ENCODE measurements around the gene PEX11A.

PEX11A gene

DNA sequence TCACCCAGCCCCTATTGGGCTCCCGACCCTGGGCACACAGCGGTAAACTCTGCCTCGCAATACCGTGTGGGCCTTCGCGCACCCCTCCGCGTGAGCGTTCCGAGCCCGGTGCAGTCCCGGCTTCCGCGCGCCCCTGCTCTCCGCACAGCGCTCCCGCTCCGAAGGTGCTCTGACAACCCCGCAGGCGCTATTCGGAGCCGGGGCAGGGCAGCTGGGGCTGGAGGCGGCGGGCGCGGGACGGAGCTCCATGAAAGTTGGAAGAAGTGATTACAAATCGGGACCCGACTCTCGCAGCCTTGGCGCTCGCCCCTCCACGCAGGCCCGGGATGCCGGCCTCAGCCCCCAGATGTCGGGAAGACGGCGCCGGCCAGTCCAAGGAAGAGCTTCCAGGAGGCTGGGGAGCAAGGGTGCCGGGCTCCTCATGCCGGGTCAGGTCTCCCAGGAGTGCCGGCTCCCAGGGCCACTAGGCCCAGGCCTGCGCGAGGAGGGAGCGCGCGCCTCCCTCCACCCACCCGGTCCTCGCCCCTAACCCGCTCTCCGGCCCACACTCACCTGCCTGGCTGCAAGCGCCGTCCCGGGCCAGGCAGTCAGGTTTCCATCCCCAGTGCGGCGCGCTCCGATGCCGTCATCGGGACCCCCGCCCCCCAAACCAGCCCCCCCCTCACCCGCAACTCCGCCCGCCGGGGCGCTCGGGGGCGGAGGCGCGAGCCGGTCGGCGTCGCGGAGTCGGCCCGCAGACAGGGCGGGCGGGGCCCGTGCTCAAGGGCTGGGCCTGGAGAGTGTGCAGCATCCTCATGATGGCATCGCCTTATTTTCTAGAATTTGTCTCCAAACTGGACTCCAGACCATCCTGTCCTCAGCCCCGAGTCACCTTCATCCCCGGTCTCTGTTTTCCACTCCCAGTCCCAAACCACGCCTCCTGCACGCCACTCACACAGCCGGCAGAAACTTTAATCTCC, 35.4 kb downstream of the PEX11A start, which contains the start of gene KIF7:
TSS of gene KIF7 (minus strand) at position 621 of the 959 bp plus-strand sequence. CDS start 2,537 bp downstream, outside the sequence.
- Histone ChIP-seq H3K4me3 (peak within 1 kb of the TSS; percentile 62 to 89), H3K9me3 (no peaks in the 10 kb centered on the region), H3K27ac (peak within 1 kb of the TSS; percentile 72 to 73), H3K4me1 (peaks cover 0 to 15% (median 8%) of the 10 kb centered on the region in 4 donors), H3K27me3 (no peaks in the 10 kb centered on the region), H3K36me3 (peaks cover 0 to 12% (median 0%) of the 10 kb centered on the region in 3 donors)
- intact Hi-C loops (cut with DNase I; ENCODE audit: low total_unique reads): no loop called here
- DNase-seq: peak in 1 of 2 donors; percentile 23
- TF ChIP-seq CTCF (IDR thresholded peaks at IDR 0.05): no peak

DNA sequence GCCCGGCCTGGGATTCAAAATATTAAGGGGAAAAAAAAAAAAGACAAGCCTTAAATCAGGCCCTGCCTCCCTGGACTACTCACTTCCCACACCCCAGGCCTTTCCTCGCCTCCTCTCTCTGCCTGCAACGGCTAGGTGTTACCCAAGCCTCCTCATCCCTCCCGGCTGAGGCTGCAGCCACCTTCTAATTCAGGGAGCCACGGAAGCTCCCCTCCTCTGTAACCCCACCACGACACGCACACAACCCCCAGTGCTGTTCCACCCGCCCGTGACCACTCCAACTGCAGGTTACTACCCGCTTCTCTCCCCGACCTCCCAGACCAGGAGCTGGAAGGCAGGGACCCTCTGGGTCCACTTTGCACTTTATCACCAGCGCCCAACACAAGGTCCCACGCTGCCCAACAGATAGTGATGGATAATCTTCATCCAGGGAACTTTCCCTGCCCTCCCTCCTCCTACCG, 36.2 kb downstream of the PEX11A start:
- Histone ChIP-seq H3K36me3 (peaks cover 0 to 19% (median under 1%) of the 10 kb centered on the region in 3 donors), H3K27me3 (no peaks in the 10 kb centered on the region), H3K4me1 (peaks cover 0 to 15% (median 8%) of the 10 kb centered on the region in 4 donors), H3K27ac (peak overlapping the region; percentile 72 to 73), H3K4me3 (peak overlapping the region; percentile 62 to 89), H3K9me3 (no peaks in the 10 kb centered on the region)
- intact Hi-C loops (cut with DNase I; ENCODE audit: low total_unique reads): no loop called here
- peak; percentile 19 to 63 for DNase-seq
- no peak for TF ChIP-seq CTCF (IDR thresholded peaks at IDR 0.05)

DNA sequence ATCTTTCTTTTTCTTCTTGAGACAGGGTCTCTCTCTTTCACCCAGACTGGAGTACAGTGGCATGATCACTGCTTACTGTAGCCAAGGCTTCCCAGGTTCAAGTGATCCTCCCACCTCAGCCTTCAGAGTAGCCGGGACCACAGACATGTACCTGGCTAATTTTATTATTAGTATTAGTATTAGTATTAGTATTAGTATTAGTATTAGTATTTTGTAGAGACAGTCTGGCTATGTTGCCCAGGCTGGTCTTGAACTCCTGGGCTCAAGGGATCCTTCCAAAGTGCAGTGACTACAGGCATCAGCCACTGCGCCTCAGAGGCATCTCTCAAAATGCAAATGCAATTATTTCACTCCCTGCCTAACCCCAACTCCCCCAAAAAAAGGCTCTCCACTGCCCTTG, 37.0 kb downstream of the PEX11A start:
- peaks cover 0 to 27% (median 8%) of the 10 kb centered on the region in 3 donors for H3K36me3 ChIP-seq

DNA sequence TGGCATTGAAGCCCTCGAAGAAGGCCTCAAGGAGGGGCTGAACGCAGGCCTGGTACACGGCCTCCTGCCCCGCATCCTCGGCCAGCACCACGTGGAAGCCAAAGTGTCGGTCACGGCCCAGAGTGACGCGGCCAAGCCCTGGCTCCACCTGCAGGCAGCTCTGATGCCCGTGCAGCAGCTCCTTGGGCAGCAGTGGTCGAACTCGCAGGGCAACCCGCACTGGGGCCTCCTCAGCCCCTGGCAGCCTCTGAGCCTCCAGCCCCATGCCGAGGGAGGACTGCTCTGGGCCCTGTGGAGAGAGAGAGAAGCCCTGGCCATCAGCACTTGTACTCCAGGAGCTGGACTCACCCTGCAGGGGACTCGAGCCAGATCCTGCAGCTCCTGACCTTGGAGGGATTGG, 37.9 kb downstream of the PEX11A start:
- DNase-seq: peak; percentile 11 to 61
- H3K36me3 ChIP-seq: peaks cover 0 to 29% (median 9%) of the 10 kb centered on the region in 3 donors
- intact Hi-C loops (cut with DNase I; ENCODE audit: low total_unique reads): no loop called here
- H3K9me3 ChIP-seq: no peaks in the 10 kb centered on the region
- no peak for TF ChIP-seq CTCF (IDR thresholded peaks at IDR 0.05)
- peaks cover 0 to 15% (median 8%) of the 10 kb centered on the region in 4 donors for H3K4me1 ChIP-seq
- H3K27ac ChIP-seq: no peak overlapping the region
- H3K4me3 ChIP-seq: no peak overlapping the region
- H3K27me3 ChIP-seq: no peaks in the 10 kb centered on the region

More for the DNA sequence above, 37.0 kb downstream of the PEX11A start:
- Histone ChIP-seq H3K27ac (no peak overlapping the region), H3K9me3 (no peaks in the 10 kb centered on the region), H3K4me3 (no peak overlapping the region), H3K27me3 (no peaks in the 10 kb centered on the region), H3K4me1 (peaks cover 0 to 15% (median 8%) of the 10 kb centered on the region in 4 donors)
- peak in 1 of 2 donors; percentile 1 for DNase-seq
- TF ChIP-seq CTCF (IDR thresholded peaks at IDR 0.05): no peak
- intact Hi-C loops (cut with DNase I; ENCODE audit: low total_unique reads): no loop called here

DNA sequence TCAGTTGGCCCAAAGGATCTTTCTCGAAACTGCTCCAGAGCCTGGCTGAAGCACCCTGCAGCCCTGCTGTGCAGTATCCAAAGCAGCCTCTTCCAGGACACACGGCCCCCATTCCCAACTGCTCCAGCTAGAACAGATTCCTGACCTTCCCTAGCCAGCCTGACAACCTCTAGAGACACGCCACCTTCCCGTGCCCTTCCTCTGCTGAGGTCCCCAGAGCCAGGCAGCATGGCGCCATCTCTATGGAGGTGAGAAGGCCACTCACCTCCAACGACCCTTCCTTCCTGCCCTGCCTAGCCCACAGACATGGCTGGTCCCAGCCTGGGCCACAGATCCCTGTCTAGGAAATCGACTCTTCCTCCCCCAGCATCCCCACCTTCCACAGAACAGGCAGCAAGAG, 38.4 kb downstream of the PEX11A start:
- no peak for TF ChIP-seq CTCF (IDR thresholded peaks at IDR 0.05)
- H3K4me1 ChIP-seq: peaks cover 0 to 20% (median 8%) of the 10 kb centered on the region in 4 donors
- intact Hi-C loops (cut with DNase I; ENCODE audit: low total_unique reads): no loop called here
- H3K27me3 ChIP-seq: no peaks in the 10 kb centered on the region
- DNase-seq: peak; percentile 15 to 32
- no peak overlapping the region for H3K27ac ChIP-seq
- H3K4me3 ChIP-seq: no peak overlapping the region
- H3K9me3 ChIP-seq: no peaks in the 10 kb centered on the region
- H3K36me3 ChIP-seq: peaks cover 0 to 29% (median 9%) of the 10 kb centered on the region in 3 donors
